ENCODE results near the gene MPHOSPH8. TPM values are rescaled to one million over a fixed set of nuclear protein-coding genes. Genes with fewer than 3 reads are reported as not detected.
"Not testable (repeated sequence)": the region's sequence is repeated elsewhere in the genome, so short reads cannot be mapped to it uniquely, and the experiment has no call there.

The MPHOSPH8 gene
- total RNA-seq, 2 experiments from 2014 or later = 32.6 to 37.6 TPM

DNA sequence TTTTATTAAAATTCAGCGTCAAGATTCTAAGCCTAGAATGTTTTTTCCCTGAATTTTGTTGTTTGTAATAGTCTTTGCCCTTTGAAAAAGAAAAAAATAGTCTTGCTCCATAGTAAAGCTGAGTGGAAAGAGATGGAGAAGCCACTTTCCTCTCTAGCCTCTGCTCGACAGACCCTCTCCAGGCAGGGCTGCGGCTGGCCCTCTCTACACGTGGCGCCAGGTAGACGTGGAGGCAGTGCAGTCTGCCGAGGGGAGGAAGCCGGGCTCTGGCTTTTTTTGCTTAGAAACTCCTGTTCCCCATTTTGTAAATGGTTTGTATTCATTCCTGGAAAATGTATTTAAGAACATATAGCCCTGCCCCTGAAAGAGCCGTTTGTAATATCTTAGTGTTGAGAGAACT, 35.3 kb downstream of the MPHOSPH8 start:
- intact Hi-C loops (cut with micrococcal nuclease) = no loop called here
- no peak for DNase-seq
- H3K36me3 Mint-ChIP-seq = peaks cover 66% of the 10 kb centered on the region
- no peak overlapping the region for H3K27ac Mint-ChIP-seq
- H3K27me3 Mint-ChIP-seq = no peaks in the 10 kb centered on the region
- no peaks in the 10 kb centered on the region for H3K4me1 Mint-ChIP-seq (ENCODE audit: low read depth)
- H3K9me3 Mint-ChIP-seq = no peaks in the 10 kb centered on the region
- ChIA-PET CTCF (no interaction called here), POLR2A (no interaction called here)
- no peak overlapping the region for H3K4me3 Mint-ChIP-seq

DNA sequence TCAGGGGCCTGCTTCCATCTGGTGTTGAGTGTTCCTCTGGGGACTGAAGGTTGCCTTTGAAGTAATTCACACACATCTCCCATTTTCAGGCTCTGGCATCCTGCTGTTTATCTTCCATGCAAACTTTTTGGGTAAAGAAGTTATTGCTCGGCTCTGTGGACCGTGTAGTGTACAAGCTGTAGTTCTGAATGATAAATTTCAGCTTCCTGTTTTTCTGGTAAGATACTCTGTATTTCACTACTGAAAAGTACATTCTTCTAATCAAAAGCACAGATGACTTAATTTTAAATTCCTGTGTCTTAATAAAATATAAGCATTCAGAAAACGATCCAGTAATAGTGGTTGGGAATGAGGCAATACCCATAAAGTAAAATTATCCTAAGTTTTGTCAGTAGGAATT, 36.7 kb downstream of the MPHOSPH8 start:
- Mint-ChIP-seq H3K27me3 (no peaks in the 10 kb centered on the region), H3K4me3 (no peak overlapping the region), H3K27ac (peak overlapping the region; percentile 15), H3K4me1 (ENCODE audit: low read depth) (no peaks in the 10 kb centered on the region), H3K9me3 (no peaks in the 10 kb centered on the region), H3K36me3 (peaks cover 70% of the 10 kb centered on the region)
- ChIA-PET CTCF (no interaction called here), POLR2A (no interaction called here)
- DNase-seq = no peak
- intact Hi-C loops (cut with micrococcal nuclease) = no loop called here

- POLR2A ChIA-PET = no interaction called here
- no peaks in the 10 kb centered on the region for H3K9me3 Mint-ChIP-seq
- peaks cover 62% of the 10 kb centered on the region for H3K36me3 Mint-ChIP-seq
- intact Hi-C loops (cut with micrococcal nuclease) = no loop called here
- H3K27ac Mint-ChIP-seq = no peak overlapping the region
- H3K27me3 Mint-ChIP-seq = no peaks in the 10 kb centered on the region
- peaks cover 5% of the 10 kb centered on the region for H3K4me1 Mint-ChIP-seq (ENCODE audit: low read depth)
- no peak overlapping the region for H3K4me3 Mint-ChIP-seq
- CTCF ChIA-PET = no interaction called here
- DNase-seq = no peak
These were observed 39.5 kb downstream of the MPHOSPH8 start for GRCh38 chr13:19672990-19673389.

- no peaks in the 10 kb centered on the region for H3K9me3 Mint-ChIP-seq
- H3K4me3 Mint-ChIP-seq = no peak overlapping the region
- H3K36me3 Mint-ChIP-seq = peaks cover 56% of the 10 kb centered on the region
- POLR2A ChIA-PET = no interaction called here
- H3K4me1 Mint-ChIP-seq (ENCODE audit: low read depth) = peaks cover 7% of the 10 kb centered on the region
- intact Hi-C loops (cut with micrococcal nuclease) = no loop called here
- no peak for DNase-seq
- CTCF ChIA-PET = no interaction called here
- no peaks in the 10 kb centered on the region for H3K27me3 Mint-ChIP-seq
- H3K27ac Mint-ChIP-seq = peak overlapping the region; percentile 46
These were observed 40.3 kb downstream of the MPHOSPH8 start for GRCh38 chr13:19673473-19674430.

DNA sequence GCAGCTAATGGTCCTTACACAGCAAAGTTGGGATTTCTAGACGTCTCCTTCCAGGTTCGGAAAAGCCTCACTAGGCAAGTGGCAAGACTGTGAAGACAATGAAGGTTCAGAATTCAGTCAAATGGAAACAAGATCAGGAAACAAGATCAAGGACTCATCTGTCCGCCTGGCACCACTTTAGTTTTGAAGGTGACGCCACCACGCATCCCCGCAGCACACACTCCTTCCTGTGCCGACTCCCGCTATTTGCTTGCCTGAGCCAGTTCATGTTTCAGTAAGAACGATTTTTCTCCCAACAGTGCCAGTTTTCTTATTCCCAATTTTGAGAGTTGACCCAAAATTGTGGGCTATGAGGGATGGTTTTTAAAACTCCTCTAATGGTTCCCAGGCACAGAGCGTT, 41.4 kb downstream of the MPHOSPH8 start:
- Mint-ChIP-seq H3K36me3 (peaks cover 48% of the 10 kb centered on the region), H3K9me3 (no peaks in the 10 kb centered on the region), H3K27me3 (no peaks in the 10 kb centered on the region), H3K27ac (peak overlapping the region; percentile 10), H3K4me1 (ENCODE audit: low read depth) (peaks cover 7% of the 10 kb centered on the region), H3K4me3 (no peak overlapping the region)
- POLR2A ChIA-PET = no interaction called here
- DNase-seq = no peak
- intact Hi-C loops (cut with micrococcal nuclease) = no loop called here
- CTCF ChIA-PET = no interaction called here

DNA sequence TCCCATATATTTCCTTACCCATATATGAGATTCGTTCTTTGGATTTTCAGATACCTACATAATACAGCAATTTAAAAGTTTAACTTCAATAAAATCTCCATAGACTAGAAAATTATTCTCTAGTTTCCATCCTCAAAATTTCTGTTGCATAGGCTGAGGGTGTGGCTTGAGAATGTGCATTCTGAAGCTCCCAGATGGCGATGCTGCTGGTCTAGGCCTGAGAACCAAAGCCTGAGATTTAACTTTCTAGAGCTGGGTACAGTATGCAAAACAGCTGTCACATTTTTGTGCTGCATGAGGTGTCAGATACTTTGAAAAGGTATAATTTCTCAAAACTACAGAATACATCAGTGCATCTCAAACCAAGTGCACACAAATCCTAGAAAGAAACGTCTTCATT, 42.7 kb downstream of the MPHOSPH8 start:
- peaks cover 7% of the 10 kb centered on the region for H3K4me1 Mint-ChIP-seq (ENCODE audit: low read depth)
- H3K27me3 Mint-ChIP-seq = no peaks in the 10 kb centered on the region
- no peak for DNase-seq
- peaks cover 39% of the 10 kb centered on the region for H3K36me3 Mint-ChIP-seq
- ChIA-PET CTCF (interaction anchor here (0.5 kb wide), 1 partner anchor 976 kb away, joined by 3 read pairs; no protein-coding TSS in a partner anchor), POLR2A (no interaction called here)
- peak overlapping the region; percentile 67 for H3K27ac Mint-ChIP-seq
- H3K9me3 Mint-ChIP-seq = no peaks in the 10 kb centered on the region
- intact Hi-C loops (cut with micrococcal nuclease) = no loop called here
- H3K4me3 Mint-ChIP-seq = no peak overlapping the region

- Mint-ChIP-seq H3K27ac (no peak overlapping the region), H3K36me3 (peaks cover 14% of the 10 kb centered on the region), H3K9me3 (no peaks in the 10 kb centered on the region), H3K27me3 (no peaks in the 10 kb centered on the region), H3K4me3 (no peak overlapping the region), H3K4me1 (ENCODE audit: low read depth) (peaks cover 24% of the 10 kb centered on the region)
- DNase-seq = no peak
- intact Hi-C loops (cut with micrococcal nuclease) = no loop called here
- POLR2A ChIA-PET = no interaction called here
- CTCF ChIA-PET = no interaction called here
These were observed 47.3 kb downstream of the MPHOSPH8 start for GRCh38 chr13:19680751-19681150.

GRCh38 chr13:19681517-19681916, 48.1 kb downstream of the MPHOSPH8 start:
- ChIA-PET POLR2A (no interaction called here), CTCF (no interaction called here)
- no peaks in the 10 kb centered on the region for H3K27me3 Mint-ChIP-seq

DNA sequence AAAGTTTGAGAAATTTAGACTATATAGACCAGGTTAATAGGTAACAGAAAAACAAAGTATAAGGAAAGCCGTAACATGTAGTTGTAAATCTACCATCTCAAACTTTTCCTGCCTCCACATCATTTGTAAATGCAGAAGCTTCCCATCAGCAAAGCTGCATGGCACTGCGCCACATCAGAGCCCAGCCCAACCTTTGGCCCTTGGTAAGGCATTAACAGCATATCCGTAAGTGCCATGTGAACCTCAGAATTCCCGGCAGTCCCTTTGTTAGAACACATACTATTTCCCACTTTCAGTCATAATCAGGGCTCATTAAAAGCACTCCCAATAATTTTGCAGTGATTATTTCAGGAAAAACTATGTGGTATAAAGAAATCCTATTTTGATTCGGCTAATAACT, 51.6 kb downstream of the MPHOSPH8 start:
- intact Hi-C loops (cut with micrococcal nuclease) = no loop called here
- ChIA-PET POLR2A (no interaction called here), CTCF (no interaction called here)
- H3K27ac Mint-ChIP-seq = no peak overlapping the region
- peaks cover 16% of the 10 kb centered on the region for H3K4me1 Mint-ChIP-seq (ENCODE audit: low read depth)
- H3K27me3 Mint-ChIP-seq = no peaks in the 10 kb centered on the region
- no peak overlapping the region for H3K4me3 Mint-ChIP-seq
- no peak for DNase-seq
- no peaks in the 10 kb centered on the region for H3K9me3 Mint-ChIP-seq
- H3K36me3 Mint-ChIP-seq = peaks cover 5% of the 10 kb centered on the region

More at GRCh38 chr13:19681517-19681916, 48.1 kb downstream of the MPHOSPH8 start:
- Mint-ChIP-seq H3K9me3 (no peaks in the 10 kb centered on the region), H3K27ac (no peak overlapping the region), H3K4me3 (no peak overlapping the region), H3K4me1 (ENCODE audit: low read depth) (peaks cover 24% of the 10 kb centered on the region), H3K36me3 (peaks cover 9% of the 10 kb centered on the region)
- intact Hi-C loops (cut with micrococcal nuclease) = no loop called here
- no peak for DNase-seq

GRCh38 chr13:19685437-19685836, 52.0 kb downstream of the MPHOSPH8 start:
- H3K27me3 Mint-ChIP-seq = no peaks in the 10 kb centered on the region
- ChIA-PET POLR2A (no interaction called here), CTCF (no interaction called here)
- H3K9me3 Mint-ChIP-seq = no peaks in the 10 kb centered on the region
- peaks cover 8% of the 10 kb centered on the region for H3K36me3 Mint-ChIP-seq
- DNase-seq = no peak
- peaks cover 19% of the 10 kb centered on the region for H3K4me1 Mint-ChIP-seq (ENCODE audit: low read depth)
- no peak overlapping the region for H3K4me3 Mint-ChIP-seq
- no peak overlapping the region for H3K27ac Mint-ChIP-seq
- intact Hi-C loops (cut with micrococcal nuclease) = no loop called here

GRCh38 chr13:19691447-19691846, 58.0 kb downstream of the MPHOSPH8 start:
- H3K9me3 Mint-ChIP-seq; H3K27me3 Mint-ChIP-seq; CTCF ChIA-PET; intact Hi-C loops (cut with micrococcal nuclease); H3K4me3 Mint-ChIP-seq; DNase-seq; H3K27ac Mint-ChIP-seq; POLR2A ChIA-PET: not testable (repeated sequence)
- Mint-ChIP-seq H3K36me3 (peaks cover 19% of the 10 kb centered on the region), H3K4me1 (ENCODE audit: low read depth) (peaks cover 22% of the 10 kb centered on the region)

GRCh38 chr13:19695428-19695827, 62.0 kb downstream of the MPHOSPH8 start:
- no peaks in the 10 kb centered on the region for H3K9me3 Mint-ChIP-seq
- no peak overlapping the region for H3K27ac Mint-ChIP-seq
- peaks cover 24% of the 10 kb centered on the region for H3K4me1 Mint-ChIP-seq (ENCODE audit: low read depth)
- ChIA-PET CTCF (no interaction called here), POLR2A (no interaction called here)
- DNase-seq = no peak
- H3K27me3 Mint-ChIP-seq = no peaks in the 10 kb centered on the region
- intact Hi-C loops (cut with micrococcal nuclease) = no loop called here
- H3K36me3 Mint-ChIP-seq = peaks cover 21% of the 10 kb centered on the region
- no peak overlapping the region for H3K4me3 Mint-ChIP-seq

DNA sequence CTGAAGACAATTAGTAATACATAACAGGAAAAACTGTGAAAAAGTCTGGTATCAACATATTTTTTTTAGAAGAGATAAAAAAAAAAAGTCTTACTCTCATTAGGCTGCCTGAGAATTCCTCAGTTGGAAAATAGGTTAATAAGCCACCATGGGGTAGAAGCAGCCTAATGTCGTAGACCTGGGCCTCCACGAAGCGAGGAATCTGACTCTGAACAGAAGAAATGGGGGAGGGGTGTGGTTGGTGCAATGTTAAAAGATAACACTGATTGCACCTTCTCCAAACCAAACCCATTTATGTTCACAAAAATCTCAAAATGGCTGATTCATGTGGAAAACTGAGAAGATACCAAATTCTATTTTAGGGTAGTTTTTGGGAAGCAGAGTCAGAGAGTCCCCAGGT, 62.4 kb downstream of the MPHOSPH8 start:
- H3K36me3 Mint-ChIP-seq = peaks cover 17% of the 10 kb centered on the region
- H3K4me3 Mint-ChIP-seq = no peak overlapping the region
- peaks cover 20% of the 10 kb centered on the region for H3K4me1 Mint-ChIP-seq (ENCODE audit: low read depth)
- no peaks in the 10 kb centered on the region for H3K27me3 Mint-ChIP-seq
- intact Hi-C loops (cut with micrococcal nuclease) = no loop called here
- CTCF ChIA-PET = no interaction called here
- no peaks in the 10 kb centered on the region for H3K9me3 Mint-ChIP-seq
- H3K27ac Mint-ChIP-seq = no peak overlapping the region
- POLR2A ChIA-PET = no interaction called here
- no peak for DNase-seq

All from activated CD4-positive, alpha-beta memory T cell treated with anti-CD3 and anti-CD28 coated beads for 36 hours (primary cell).